Measurements from ENCODE around the gene ERF.

- TF ChIP-seq CTCF (IDR thresholded peaks at IDR 0.05; ENCODE audit: low read length) (no peak), EZH2 (IDR thresholded peaks at IDR 0.05; ENCODE audit: borderline replicate concordance, low read length) (no peak)
Observed at GRCh38 chr19:42217520-42218437, 37.1 kb downstream of the ERF start, which contains the start of gene DEDD2.
